NCI-H82 treated with DMSO at 0.1 percent for 48 hours (cell line): ENCODE results near the gene NFIA.

Source experiments
- DNase-seq: peaks from one replicate; lab custom pipeline; 2025; ENCODE audit not compliant: unreplicated experiment; lab: John Stamatoyannopoulos, UW

Gene NFIA

GRCh38 chr1:61082311-61083012, at the start of gene NFIA:
Gene NFIA, plus strand, starts transcription at chr1:61082561.
- DNase-seq, result peak; percentile 33

- DNase-seq, result no peak
Observed at GRCh38 chr1:61035880-61036279, 46.5 kb upstream of the NFIA start.

- DNase-seq, result no peak
Observed at GRCh38 chr1:61042466-61043009, 39.8 kb upstream of the NFIA start.

- DNase-seq, result no peak
Observed at GRCh38 chr1:61043010-61043820, 39.1 kb upstream of the NFIA start.

- DNase-seq, result no peak
Observed at GRCh38 chr1:61046434-61046833, 35.9 kb upstream of the NFIA start.

- DNase-seq, result no peak
Observed at GRCh38 chr1:61047061-61047460, 35.3 kb upstream of the NFIA start.

GRCh38 chr1:61049850-61050540, 32.4 kb upstream of the NFIA start:
- peak; percentile 64 for DNase-seq

GRCh38 chr1:61050541-61051442, 31.6 kb upstream of the NFIA start:
- no peak for DNase-seq

GRCh38 chr1:61051443-61051718, 31.0 kb upstream of the NFIA start:
- no peak for DNase-seq

- DNase-seq, result no peak
Observed at GRCh38 chr1:61051719-61052394, 30.5 kb upstream of the NFIA start.

- no peak for DNase-seq
Observed at GRCh38 chr1:61052395-61053225, 29.8 kb upstream of the NFIA start.

GRCh38 chr1:61053226-61053711, 29.1 kb upstream of the NFIA start:
- no peak for DNase-seq

GRCh38 chr1:61053712-61054600, 28.4 kb upstream of the NFIA start:
- DNase-seq, result no peak

- no peak for DNase-seq
Observed at GRCh38 chr1:61054601-61054993, 27.8 kb upstream of the NFIA start.

GRCh38 chr1:61055110-61055614, 27.2 kb upstream of the NFIA start:
- no peak for DNase-seq

- no peak for DNase-seq
Observed at GRCh38 chr1:61056196-61056572, 26.2 kb upstream of the NFIA start.

- no peak for DNase-seq
Observed at GRCh38 chr1:61056573-61057439, 25.6 kb upstream of the NFIA start.
